KG1 (cell line): ENCODE measurements around the gene AGBL1.

Experiments used
- DNase-seq: peaks from one replicate; lab custom pipeline; 2025; lab: John Stamatoyannopoulos, UW

Gene AGBL1

DNA sequence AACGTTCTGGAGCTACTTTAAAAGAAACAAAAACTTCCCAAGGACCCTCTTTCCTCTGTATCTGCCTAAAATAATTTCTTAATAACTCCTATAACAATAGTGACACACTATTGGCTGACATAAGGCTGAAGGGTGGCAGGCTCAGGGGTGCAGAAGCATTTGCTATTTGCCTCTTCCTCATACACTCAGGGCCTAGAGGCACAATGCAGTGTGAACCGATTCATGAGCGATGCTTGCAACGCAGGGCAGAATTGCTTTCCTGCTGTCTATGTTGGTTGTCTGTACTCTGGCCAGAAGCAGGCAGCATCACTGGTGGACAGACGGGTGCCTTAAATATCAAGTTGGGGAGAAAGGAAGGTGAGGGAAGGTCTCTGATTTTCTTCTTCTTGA lies 157.4 kb downstream of the AGBL1 start:
- DNase-seq, result no peak

DNA sequence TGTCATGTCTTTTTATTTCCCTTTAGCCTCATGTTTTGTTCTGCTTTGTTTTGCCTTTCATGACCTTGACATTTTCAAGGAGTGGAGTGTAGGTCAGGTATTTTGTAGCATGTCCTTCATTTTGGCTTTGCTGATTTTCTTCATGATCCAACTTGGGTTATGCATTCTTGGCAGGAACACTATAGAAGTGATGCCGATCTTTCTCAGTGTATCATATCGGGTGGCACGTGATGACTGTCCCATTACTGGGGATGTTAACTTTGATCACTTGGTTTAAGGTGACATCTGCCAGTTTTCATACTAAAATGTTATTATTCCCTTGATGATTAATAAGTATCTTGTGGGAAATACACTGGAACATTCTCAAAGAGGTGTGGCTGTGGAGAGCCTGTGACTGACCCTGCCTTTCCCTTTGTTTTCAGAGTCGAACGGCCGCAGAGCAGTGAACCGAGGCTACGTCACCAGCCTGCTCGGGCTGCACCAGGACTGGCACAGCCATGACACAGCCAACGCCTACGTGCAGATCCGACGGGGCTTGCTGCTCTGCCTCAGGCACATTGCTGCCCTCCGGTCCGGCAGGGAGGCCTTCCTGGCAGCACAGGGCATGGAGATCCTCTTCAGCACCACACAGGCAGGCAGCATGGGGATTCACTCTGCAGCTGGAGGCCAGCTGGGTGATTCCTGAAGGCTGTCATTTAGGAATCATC lies 167.7 kb downstream of the AGBL1 start:
- no peak for DNase-seq

DNA sequence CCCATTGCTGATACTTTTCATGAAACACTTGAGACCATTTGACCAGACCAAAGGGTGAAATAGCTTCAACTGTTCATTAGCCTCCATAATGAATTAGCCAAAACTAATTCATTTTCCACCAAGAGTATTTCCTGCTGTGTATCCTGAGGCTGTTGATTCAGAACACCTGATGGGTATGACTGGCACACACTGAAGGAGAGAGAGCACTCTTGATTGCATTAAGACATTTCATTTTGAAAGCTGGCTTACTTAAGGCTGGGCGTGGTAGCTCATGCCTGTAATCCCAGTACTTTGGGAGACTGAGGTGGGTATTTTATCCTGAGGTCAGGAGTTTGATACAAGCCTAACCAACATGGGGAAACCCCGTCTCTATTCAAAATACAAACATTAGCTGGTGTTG lies 175.6 kb downstream of the AGBL1 start:
- no peak for DNase-seq

DNA sequence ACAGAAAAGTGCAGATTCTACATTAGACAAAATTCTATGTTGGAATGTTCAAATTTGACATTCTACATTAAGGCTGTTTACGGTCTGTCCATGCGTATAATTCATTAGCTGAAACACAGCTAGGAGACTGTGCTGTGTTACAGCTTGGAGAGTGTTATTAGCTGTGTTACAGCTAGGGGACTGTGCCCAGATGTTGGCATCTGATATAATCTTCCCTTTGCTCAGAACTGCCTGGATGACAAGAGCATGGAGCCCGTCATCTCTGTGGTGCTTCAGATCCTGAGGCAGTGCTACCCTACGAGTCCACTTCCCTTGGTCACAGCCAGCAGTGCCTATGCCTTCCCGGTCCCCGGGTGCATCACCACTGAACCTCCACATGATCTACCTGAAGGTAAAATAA lies 177.0 kb downstream of the AGBL1 start:
- DNase-seq, result no peak

DNA sequence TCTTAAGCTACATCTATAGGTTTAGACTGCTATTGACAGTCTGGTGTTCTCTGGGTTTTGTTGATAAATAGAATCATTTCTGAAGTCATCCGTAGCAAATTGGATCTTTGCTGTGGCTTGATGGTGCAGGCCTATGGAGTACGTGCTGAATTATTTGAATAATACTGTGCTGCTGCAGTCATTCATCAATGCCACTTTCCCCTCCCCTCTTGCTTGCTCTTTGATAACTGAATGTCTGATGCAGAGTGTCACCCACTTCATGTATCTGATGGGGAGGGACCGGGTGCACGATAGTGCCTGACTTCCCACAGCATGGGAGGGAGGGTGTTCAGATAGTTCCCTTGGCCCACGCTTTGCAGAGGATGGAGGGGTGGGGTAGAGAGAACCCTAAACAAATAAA lies 179.9 kb downstream of the AGBL1 start:
- no peak for DNase-seq

DNA sequence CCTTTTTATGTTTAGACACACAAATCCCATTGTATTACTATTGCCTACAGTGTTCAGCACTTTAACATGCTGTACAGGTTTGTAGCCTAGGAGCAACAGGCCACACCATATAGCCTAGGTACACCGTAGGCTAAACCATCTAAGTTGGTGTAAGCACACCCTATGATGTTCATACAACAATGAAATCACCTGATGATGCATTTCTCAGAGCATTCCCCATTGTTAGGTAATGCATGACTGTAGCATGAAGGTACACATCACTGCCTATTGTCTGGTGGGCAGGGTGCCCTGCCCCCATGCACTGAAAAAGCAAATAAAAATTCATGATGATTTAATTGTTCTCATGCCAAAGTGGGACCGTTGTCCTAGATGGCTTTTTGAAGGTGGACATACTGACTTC lies 183.6 kb downstream of the AGBL1 start:
- no peak for DNase-seq

DNA sequence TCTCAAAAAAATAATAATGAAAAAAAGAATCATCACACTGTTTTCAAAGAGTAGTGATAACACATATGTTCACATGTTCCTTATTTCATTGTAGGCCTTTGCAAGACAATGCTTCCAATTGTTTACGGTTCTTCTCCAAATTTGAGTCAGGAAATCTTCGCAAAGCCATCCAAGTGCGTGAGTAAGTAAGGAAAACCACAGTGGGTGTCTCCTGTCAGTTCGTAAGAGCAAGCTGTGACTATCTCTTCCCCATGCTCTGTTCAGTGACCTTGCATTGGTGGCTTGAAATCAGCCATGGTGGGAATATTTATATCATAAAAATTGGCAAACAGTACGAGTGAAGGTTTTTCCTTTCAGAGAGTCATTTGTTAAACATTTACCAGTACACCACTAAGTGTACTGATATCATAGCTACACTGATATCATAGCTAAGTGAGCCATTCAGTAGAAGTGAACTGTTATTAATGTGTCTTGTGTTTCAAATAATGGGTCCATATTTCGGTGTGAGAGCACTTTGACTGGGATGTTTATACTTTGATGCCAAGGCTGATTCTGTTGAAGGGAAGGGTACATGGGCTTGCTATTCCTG lies 187.3 kb downstream of the AGBL1 start:
- no peak for DNase-seq

DNA sequence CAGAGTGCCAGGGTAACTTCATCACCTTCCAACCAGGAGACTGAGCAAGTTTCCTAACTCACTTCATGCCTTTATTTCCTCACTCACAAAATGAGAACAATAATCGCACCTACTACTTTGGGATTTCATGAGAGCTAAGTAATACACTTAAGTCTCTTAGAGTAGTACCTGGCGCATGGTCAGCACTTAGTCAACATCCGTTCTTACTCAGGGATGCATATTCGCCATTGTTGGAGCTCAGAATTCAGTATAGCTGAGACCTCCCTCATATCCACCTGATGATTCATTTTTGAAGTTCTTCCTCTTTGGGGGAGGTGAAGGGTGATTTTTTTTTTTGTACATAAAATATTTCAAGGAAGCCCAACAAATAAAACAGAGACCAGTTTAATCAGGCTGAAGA lies 188.2 kb downstream of the AGBL1 start:
- no peak for DNase-seq

DNA sequence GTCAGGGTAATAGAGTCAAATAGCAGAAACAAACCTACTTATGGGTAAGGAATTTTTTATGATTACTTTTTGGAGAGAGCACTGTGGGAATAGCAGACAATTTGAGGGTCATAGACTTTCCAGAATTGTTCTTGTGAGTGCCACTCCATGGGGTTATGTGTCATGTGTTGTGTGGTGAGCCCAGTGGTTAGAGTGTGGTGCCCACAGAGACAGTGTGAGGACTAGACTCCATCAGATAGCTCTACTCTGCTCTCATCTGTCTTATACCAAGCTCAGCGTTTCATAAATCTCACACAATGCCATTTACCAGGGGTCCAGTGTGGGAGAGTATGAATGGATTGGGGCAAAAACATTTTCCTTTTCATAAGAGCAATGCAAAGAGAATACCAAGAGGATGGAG lies 188.9 kb downstream of the AGBL1 start:
- no peak for DNase-seq

DNA sequence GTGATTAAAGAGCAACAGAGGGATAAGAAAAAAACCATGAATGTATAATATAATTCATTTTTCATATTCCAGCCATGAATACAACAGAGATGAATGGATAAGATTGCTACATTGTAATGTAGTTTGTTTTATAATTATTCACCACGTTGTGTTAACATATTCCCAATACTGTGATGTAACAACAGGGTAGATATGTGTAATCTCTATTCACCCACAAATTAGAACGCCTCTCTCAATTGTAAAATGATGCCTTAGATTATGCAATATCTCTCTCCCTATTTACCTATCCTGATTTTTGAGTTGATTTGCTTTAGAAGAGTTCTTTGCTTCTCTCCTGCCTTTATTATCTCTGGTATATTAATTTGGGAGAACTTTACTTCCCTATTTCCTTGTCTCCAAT lies 193.6 kb downstream of the AGBL1 start:
- no peak for DNase-seq

DNA sequence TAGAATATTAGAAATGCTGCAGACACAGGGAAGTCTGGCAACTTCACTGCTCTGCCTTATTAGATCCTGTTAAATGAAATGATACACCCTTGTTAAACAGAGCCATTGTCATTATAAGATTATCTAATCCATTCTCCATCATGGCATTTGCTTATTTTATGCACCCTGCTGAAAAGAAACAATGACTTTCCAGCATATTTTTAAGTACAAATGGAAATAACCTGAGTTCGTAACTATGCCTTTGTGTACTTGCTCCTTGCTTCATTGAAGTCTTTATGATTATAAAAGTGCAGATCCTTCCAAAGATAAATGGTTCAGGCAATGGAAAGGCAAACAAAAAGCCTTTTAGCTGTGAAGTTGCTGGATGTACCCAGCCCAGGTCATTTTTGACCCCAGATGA lies 195.7 kb downstream of the AGBL1 start:
- DNase-seq, result no peak

DNA sequence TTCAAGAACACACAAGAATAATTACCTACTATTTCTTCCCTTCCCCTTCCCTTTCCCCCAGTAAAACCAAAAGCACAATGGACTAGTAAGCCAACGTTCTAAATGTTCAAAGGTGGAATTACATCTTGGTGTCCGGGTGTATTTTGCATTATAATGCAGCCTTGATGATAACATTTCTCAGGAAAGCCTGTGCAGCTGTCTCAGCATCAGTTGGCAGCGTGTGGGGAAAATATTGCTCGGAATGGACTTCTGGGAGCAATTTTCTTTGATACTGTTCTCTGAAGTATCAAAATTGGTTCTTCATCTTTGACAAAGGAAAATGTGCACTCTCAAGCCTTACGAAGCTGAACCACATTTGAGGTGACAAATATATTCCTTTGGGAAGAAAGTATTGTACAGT lies 198.9 kb downstream of the AGBL1 start:
- no peak for DNase-seq

DNA sequence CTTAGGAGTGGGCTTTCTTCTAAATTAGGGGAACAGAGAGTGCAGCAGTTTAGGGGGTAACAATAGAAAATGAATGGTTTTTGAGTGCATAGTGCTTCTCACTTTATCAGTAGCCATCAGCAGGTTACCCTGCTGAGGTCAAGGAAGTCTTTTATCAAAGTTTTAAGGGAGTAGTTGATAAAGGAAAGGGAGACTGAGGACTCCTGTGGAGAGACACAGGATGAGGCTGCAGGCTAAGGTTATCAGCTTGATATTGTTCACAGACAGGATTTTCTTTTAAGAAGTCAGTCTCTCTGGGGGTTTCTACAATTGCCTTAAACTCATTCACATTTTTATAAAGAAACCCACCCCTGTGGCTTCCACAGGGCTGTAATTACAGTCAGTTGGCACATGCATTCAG lies 205.0 kb downstream of the AGBL1 start:
- no peak for DNase-seq

DNA sequence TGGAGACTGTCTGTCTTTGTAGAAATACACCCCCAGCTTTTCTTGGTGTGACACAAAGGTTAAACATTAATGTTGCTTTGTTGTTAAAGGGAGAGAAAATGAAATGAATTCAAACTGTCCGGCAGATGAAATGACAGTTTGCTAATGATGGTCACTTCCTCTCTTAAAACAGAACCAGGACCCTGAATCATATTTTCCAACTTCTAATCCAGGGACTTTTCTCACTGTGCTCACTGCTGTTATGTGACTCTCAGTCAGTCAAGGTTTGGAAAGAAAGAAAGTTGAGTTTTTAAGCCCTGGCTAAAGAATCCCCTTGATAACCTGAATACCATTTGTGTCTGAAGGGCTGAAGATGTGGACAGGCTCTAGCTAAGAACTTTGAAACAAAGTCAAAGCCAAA lies 215.8 kb downstream of the AGBL1 start:
- DNase-seq, result no peak

DNA sequence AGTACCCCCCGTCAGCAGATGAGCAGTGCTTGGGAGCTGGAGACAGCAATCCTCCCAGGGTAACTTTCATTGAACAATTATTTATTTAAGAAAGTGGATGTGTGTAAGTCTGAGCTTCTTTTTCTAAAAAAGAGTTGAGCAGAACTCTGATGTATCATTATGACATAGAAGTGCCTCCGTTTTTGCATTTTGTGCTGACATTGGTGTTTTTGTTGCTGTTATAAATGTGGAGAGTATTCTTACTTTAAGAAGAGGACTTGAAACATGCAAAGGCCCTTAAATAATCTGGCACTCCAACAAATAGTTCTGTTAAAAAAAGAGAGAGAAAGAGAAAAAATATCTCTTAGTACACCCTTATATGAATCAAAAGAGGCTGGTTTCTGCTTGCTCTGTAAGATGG lies 217.1 kb downstream of the AGBL1 start:
- no peak for DNase-seq

DNA sequence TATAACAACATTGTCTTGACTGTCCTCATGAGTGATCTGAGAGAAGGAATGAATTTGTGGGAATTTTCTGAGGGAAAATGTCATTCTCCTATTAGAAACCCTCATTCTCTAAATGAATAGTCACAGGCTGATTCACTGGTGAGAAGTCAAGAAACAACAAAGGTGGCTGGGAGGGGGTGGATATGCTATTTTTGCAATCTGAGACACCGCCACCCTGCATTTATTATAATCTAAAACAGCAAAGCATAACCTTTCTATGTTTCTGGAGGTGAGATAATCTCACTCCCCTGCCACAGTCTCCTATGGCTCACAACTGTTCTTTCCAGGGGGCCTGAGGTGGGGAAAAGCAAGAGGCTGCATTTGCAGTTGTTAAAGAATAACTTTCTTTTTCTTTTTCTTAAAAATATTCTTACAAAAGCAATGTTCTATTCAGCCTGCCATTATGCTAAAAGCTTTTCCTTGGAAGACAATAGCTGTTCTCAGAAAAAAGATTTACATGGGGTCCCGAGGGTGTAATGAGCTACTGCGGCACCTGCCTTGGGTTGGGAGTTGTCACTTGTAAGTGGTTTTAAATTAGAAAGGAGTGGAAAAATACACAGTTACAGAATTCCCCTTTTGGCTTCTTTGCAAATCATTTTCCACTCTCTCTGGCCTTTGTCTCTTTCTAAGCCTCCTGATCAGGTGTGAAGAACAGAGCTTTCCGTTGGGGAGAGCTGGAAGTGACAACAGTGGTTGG lies 220.9 kb downstream of the AGBL1 start:
- no peak for DNase-seq

DNA sequence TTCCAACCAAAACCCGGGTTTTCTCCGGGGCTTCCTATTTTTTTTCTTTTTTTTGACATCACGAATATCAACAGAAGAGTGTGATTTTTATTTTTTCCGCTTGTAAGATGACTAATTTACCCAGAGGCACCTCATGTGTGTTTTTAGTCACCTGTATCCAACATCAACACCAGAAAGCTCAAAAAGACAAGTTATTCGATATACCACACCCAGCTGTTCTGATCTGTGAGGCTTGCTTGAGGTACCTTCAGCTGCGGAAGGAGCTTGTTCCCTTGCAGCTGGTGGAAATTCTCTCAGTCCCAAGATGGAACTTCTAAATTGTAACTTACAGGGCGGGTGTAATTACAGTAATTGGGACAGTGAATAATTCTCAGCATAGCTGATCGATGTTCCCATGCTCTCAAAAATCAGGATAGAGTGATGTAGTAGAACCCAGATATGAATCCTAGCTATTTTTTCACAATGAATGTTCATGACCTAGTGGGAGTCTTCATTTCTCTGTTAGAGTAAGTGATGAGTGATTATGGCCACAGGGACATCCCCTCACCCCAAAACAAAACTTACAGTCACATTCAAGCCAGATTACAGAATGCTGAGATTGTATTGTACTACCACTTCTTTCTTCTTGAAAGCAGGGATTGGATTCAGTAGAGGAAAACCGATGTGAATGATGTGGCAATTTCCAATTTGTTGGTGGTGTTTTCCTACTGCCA lies 232.1 kb downstream of the AGBL1 start:
- DNase-seq, result no peak

DNA sequence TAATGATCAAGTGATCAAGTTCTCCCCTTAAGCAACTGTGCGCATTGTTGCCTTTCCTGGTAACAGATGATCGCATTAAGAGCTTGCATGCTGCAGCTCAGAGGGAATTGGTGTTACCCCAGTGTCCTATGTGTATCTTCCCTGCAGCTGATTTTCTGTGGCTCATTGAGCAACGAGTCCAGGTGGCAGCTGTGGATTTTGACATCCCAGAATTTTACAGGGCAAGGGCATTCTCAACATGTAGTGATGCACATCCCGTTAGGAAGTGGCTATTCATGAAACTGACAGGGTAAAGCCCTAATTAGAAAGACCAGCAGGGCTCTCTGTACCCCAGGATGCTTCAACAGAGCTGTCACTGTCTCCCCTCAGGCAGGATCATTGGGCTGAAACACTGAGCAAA lies 232.8 kb downstream of the AGBL1 start:
- no peak for DNase-seq

DNA sequence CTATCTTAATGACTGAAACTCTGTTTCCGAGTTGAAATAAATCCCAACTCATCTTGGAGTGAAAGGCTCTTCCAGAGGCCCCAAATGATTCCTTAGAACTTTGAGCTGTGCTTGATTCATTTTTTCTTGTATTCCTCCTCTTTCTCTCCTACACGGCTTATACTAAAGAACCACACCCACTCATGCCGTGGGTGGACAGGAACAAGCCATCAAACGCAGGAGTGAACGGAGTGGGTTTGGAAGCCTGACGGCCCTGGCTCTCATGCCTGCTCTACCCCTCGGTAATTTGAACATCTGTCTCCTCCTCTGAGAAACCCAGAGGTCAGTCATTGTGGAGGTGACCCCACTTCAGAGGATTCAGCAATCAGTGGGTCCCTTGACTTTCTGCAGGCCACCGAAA lies 236.5 kb downstream of the AGBL1 start:
- no peak for DNase-seq

DNA sequence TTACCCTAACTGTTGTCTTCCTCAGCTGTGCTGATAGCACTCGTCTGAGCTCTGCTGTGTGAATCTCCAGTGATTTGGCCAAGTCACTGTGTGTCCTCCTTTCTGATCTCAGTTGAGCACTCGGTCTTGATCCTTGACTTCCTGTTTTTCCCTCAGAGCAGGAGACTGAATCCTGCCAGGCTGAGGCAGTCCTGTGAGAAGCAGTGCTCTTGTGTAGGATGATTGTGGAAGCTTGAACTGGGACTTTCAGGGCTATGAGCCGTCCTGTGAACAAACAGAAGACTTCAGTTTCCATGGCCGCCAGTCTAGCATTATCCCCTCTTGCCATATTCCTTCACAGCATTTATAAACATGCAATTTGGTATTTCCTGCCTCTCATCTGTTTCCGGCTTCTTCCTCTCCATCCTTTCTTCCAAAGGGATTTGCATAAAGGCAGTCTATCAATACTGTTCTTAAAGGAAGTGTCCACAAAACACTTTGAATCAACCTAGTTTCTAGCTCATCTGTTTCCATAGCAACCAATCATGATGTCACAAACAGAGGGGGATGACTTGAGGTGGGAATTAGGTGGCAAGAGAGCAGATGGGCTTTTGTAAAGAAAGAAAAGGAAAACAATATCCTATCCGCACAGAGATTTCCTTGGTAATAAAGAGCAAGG lies 237.2 kb downstream of the AGBL1 start:
- DNase-seq, result no peak

DNA sequence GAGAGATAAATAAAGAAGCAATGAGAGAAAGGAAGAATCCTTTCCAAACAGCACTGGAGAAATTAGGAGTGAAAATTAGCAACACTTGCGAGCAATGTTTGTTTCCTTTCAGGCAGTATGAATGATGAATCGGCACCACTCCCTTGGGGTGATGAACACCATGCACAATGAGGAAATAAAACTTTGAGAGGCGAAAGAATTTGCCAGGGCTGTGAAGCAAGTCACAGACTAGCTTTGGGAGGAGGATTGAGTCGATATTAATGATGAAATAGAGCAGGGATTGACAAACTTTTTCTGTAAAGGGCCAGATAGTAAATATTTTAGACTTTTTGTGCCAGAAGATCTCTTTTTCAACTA lies 237.7 kb downstream of the AGBL1 start:
- no peak for DNase-seq

DNA sequence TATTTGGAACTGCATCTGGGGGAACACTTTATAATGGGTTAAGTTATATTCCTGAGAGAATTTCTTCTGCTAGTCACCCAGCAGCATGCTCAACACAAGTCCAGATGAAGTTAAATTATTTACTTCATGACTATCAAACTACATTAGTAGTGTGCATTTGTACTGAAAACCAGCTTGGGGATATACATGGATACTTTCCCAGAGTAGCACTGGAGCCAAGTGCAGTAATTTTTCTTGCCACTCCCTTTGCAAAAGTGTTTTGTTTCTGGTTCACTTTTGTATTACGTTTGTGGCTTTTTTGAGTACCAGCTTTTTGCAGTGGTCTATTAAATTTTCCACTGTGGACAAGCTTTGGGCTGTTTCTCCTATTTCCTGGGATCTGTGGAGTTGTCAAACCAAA lies 243.0 kb downstream of the AGBL1 start:
- no peak for DNase-seq
